Hepatocyte (in vitro differentiated cells): ENCODE results near the gene DNAH17.

Source experiments
- EZH2 ChIP-seq: fragments of 200-600 bp; sonication (generic); IDR thresholded peaks from 2 replicates; pipeline ENCODE4 v1.6.1; 2016; ENCODE audit warnings: antibody characterized with exemption, mild to moderate bottlenecking, borderline replicate concordance
- TF ChIP-seq, protein P1 (sequence below): fragments of 200-600 bp; sonication (generic); IDR thresholded peaks from 2 replicates; pipeline ENCODE4 v1.5.1; 2016; ENCODE audit warnings: antibody characterized with exemption, mild to moderate bottlenecking; ENCODE audit not compliant: poor library complexity

DNA sequence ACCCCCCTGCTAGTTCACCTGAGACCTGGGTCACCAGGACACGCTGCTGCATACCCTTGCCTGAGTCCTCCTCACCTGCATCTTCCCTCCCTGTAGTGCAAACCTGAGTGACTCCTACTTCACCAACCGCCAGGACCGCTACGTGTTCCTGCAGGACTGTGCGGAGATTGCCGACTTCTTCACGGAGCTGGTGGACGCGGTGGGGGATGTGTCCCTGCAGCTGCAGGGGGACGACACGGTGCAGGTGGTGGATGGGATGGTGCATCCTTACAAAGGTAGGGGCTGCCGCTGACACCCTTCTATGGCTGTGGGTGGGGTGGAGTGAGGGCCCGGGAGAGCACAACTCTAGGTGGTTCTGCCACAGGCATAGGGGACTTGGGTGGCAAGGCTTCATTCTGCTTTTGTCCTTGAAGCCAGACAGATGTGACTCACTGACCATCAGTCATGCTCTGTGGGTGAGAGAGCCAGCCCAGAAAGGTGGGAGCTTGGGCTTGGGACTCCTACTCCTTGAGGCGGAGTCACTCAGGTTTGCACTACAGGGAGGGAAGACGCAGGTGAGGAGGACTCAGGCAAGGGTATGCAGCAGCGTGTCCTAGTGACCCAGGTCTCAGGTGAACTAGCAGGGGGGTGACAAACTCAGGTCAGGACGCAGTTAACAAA, 176.5 kb downstream of the DNAH17 start:
- no peak for TF ChIP-seq EZH2
- TF ChIP-seq, protein P1, sequence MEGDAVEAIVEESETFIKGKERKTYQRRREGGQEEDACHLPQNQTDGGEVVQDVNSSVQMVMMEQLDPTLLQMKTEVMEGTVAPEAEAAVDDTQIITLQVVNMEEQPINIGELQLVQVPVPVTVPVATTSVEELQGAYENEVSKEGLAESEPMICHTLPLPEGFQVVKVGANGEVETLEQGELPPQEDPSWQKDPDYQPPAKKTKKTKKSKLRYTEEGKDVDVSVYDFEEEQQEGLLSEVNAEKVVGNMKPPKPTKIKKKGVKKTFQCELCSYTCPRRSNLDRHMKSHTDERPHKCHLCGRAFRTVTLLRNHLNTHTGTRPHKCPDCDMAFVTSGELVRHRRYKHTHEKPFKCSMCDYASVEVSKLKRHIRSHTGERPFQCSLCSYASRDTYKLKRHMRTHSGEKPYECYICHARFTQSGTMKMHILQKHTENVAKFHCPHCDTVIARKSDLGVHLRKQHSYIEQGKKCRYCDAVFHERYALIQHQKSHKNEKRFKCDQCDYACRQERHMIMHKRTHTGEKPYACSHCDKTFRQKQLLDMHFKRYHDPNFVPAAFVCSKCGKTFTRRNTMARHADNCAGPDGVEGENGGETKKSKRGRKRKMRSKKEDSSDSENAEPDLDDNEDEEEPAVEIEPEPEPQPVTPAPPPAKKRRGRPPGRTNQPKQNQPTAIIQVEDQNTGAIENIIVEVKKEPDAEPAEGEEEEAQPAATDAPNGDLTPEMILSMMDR: no peak
